ENCODE measurements around the gene SH3RF3. TPM values are rescaled to one million over a fixed set of nuclear protein-coding genes. Genes with fewer than 3 reads are reported as not detected.

SH3RF3 gene
- total and polyA plus RNA-seq, 4 donors: 2.9 to 9.7 (median 8.6) TPM

GRCh38 chr2:109254174-109254904 lies 125.3 kb downstream of the SH3RF3 start:
- Histone ChIP-seq H3K36me3 (ENCODE audit: control insufficient read depth in 4 of 4, insufficient read depth in 4 of 4, low read length in 4 of 4) (no peaks in the 10 kb centered on the region), H3K9me3 (ENCODE audit: control insufficient read depth in 4 of 4, insufficient read depth in 3 of 4, low read length in 3 of 4) (no peaks in the 10 kb centered on the region), H3K9ac (ENCODE audit: insufficient read depth in 1 of 2, low read length in 2 of 2) (no peak overlapping the region), H3K4me1 (ENCODE audit: control insufficient read depth in 5 of 5, insufficient read depth in 5 of 5, low read length in 5 of 5) (peaks cover 0 to 18% (median 0%) of the 10 kb centered on the region in 5 donors), H3K4me3 (no peak overlapping the region), H3K27me3 (ENCODE audit: control insufficient read depth in 3 of 3, insufficient read depth in 3 of 3, low read length in 2 of 3) (no peaks in the 10 kb centered on the region), H3K27ac (ENCODE audit: low read depth in 1 of 2, low read length in 1 of 2) (no peak overlapping the region)
- 88 to 90% methylated on average over 12 of the region's 12 CpGs for WGBS, 2 donors
- ATAC-seq (ENCODE audit: insufficient read depth, low FRiP score) (no peak), DNase-seq (no peak)
- no peak for TF ChIP-seq CTCF (IDR thresholded peaks at IDR 0.05; ENCODE audit: control extremely low read depth, extremely low read depth)

- TF ChIP-seq CTCF (IDR thresholded peaks at IDR 0.05; ENCODE audit: control extremely low read depth, extremely low read depth): no peak
- H3K27me3 ChIP-seq (ENCODE audit: control insufficient read depth in 3 of 3, insufficient read depth in 3 of 3, low read length in 2 of 3): no peaks in the 10 kb centered on the region
- peaks cover 0 to 21% (median 0%) of the 10 kb centered on the region in 5 donors for H3K4me1 ChIP-seq (ENCODE audit: control insufficient read depth in 5 of 5, insufficient read depth in 5 of 5, low read length in 5 of 5)
- no peak for DNase-seq
- H3K4me3 ChIP-seq: no peak overlapping the region
- no peaks in the 10 kb centered on the region for H3K9me3 ChIP-seq (ENCODE audit: control insufficient read depth in 4 of 4, insufficient read depth in 3 of 4, low read length in 3 of 4)
- peak; percentile 23 for ATAC-seq (ENCODE audit: insufficient read depth, low FRiP score)
- H3K27ac ChIP-seq (ENCODE audit: low read depth in 1 of 2, low read length in 1 of 2): peak overlapping the region in 1 of 2 donors; percentile 48
- no peaks in the 10 kb centered on the region for H3K36me3 ChIP-seq (ENCODE audit: control insufficient read depth in 4 of 4, insufficient read depth in 4 of 4, low read length in 4 of 4)
- no peak overlapping the region for H3K9ac ChIP-seq (ENCODE audit: insufficient read depth in 1 of 2, low read length in 2 of 2)
- WGBS, 2 donors: 19 to 62% methylated on average over 4 of the region's 4 CpGs
Measured at GRCh38 chr2:109255654-109256053, 126.6 kb downstream of the SH3RF3 start.

GRCh38 chr2:109256111-109256510 lies 127.1 kb downstream of the SH3RF3 start:
- Histone ChIP-seq H3K9me3 (ENCODE audit: control insufficient read depth in 4 of 4, insufficient read depth in 3 of 4, low read length in 3 of 4) (no peaks in the 10 kb centered on the region), H3K9ac (ENCODE audit: insufficient read depth in 1 of 2, low read length in 2 of 2) (no peak overlapping the region), H3K4me3 (no peak overlapping the region), H3K27ac (ENCODE audit: low read depth in 1 of 2, low read length in 1 of 2) (peak overlapping the region in 1 of 2 donors; percentile 48), H3K4me1 (ENCODE audit: control insufficient read depth in 5 of 5, insufficient read depth in 5 of 5, low read length in 5 of 5) (peaks cover 0 to 25% (median 0%) of the 10 kb centered on the region in 5 donors), H3K36me3 (ENCODE audit: control insufficient read depth in 4 of 4, insufficient read depth in 4 of 4, low read length in 4 of 4) (no peaks in the 10 kb centered on the region), H3K27me3 (ENCODE audit: control insufficient read depth in 3 of 3, insufficient read depth in 3 of 3, low read length in 2 of 3) (no peaks in the 10 kb centered on the region)
- 87 to 90% methylated on average over 12 of the region's 12 CpGs for WGBS, 2 donors
- DNase-seq: no peak
- no peak for ATAC-seq (ENCODE audit: insufficient read depth, low FRiP score)
- no peak for TF ChIP-seq CTCF (IDR thresholded peaks at IDR 0.05; ENCODE audit: control extremely low read depth, extremely low read depth)

Measured in lung (tissue), 12 donors.